Endothelial cell of umbilical vein (primary cell): ENCODE results near the gene BLOC1S4.

Source experiments
- CTCF ChIP-seq, 2 donors: IDR thresholded peaks; 1 replicate in 1 of 2; 2 replicates in 1 of 2; pipeline ENCODE4 v1.5.1; 2011; ENCODE audit warnings: low read length in 2 of 2, mild to moderate bottlenecking in 2 of 2, moderate library complexity in 2 of 2, control low read depth in 1 of 2, inconsistent platforms in 1 of 2, low read depth in 1 of 2; ENCODE audit not compliant: insufficient read depth in 1 of 2; ENCODE audit errors: extremely low read depth in 1 of 2
- EZH2 ChIP-seq: IDR thresholded peaks from 2 replicates; pipeline ENCODE4 v1.6.1; 2012; ENCODE audit warnings: borderline replicate concordance, low read depth, mild to moderate bottlenecking, moderate library complexity, low read length, inconsistent platforms; ENCODE audit not compliant: severe bottlenecking
- POLR2A ChIP-seq: IDR thresholded peaks from 2 replicates; pipeline ENCODE4 v1.6.1; 2012; ENCODE audit warnings: low read depth, mild to moderate bottlenecking, control low read depth, low read length

- TF ChIP-seq CTCF (IDR thresholded peaks at IDR 0.05; ENCODE audit: extremely low read depth in 1 of 2, insufficient read depth in 1 of 2, low read depth in 1 of 2, low read length in 2 of 2) (no peak), POLR2A (no peak), EZH2 (no peak)
Measured at GRCh38 chr4:6732441-6733357, 16.7 kb downstream of the BLOC1S4 start.
